BE2C (cell line): ENCODE measurements around the gene GTF2F1.

Experiments
- DNase-seq: peaks from one replicate; pipeline ENCODE4 v3.0.0-alpha.2; 2020
- H3K27me3 ChIP-seq: fragments of 250-450 bp; sonication (Bioruptor Pico); 2 replicates; pipeline ENCODE4 v1.5.1; 2020; ENCODE audit warnings: mild to moderate bottlenecking
- H3K36me3 ChIP-seq: fragments of 250-450 bp; sonication (Bioruptor Pico); 2 replicates; pipeline ENCODE4 v1.5.1; 2020; ENCODE audit warnings: mild to moderate bottlenecking
- H3K4me1 ChIP-seq: fragments of 250-450 bp; sonication (Bioruptor Pico); 2 replicates; pipeline ENCODE4 v1.5.1; 2020
- H3K4me3 ChIP-seq: 2 replicates; pipeline ENCODE4 v1.5.1; 2011; ENCODE audit warnings: low read depth, low read length
- H3K9me3 ChIP-seq: fragments of 250-450 bp; sonication (Bioruptor Pico); 2 replicates; pipeline ENCODE4 v1.5.1; 2020
- TF ChIP-seq, protein P1 (sequence below): IDR thresholded peaks from 2 replicates; pipeline ENCODE4 v1.5.1; 2012; ENCODE audit warnings: mild to moderate bottlenecking, low read depth, low read length

GTF2F1 gene

GRCh38 chr19:6387372-6387771 is 5.6 kb downstream of the GTF2F1 start:
- Histone ChIP-seq H3K4me3 (no peak overlapping the region), H3K9me3 (no peaks in the 10 kb centered on the region), H3K4me1 (peaks cover 3% of the 10 kb centered on the region; the same call in 1 of the 2 replicates), H3K36me3 (peaks cover 65% of the 10 kb centered on the region), H3K27me3 (no peaks in the 10 kb centered on the region)
- no peak for DNase-seq
- TF ChIP-seq, protein P1, sequence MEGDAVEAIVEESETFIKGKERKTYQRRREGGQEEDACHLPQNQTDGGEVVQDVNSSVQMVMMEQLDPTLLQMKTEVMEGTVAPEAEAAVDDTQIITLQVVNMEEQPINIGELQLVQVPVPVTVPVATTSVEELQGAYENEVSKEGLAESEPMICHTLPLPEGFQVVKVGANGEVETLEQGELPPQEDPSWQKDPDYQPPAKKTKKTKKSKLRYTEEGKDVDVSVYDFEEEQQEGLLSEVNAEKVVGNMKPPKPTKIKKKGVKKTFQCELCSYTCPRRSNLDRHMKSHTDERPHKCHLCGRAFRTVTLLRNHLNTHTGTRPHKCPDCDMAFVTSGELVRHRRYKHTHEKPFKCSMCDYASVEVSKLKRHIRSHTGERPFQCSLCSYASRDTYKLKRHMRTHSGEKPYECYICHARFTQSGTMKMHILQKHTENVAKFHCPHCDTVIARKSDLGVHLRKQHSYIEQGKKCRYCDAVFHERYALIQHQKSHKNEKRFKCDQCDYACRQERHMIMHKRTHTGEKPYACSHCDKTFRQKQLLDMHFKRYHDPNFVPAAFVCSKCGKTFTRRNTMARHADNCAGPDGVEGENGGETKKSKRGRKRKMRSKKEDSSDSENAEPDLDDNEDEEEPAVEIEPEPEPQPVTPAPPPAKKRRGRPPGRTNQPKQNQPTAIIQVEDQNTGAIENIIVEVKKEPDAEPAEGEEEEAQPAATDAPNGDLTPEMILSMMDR: no peak

- Histone ChIP-seq H3K4me3 (no peak overlapping the region), H3K9me3 (no peaks in the 10 kb centered on the region), H3K4me1 (no peaks in the 10 kb centered on the region), H3K27me3 (no peaks in the 10 kb centered on the region), H3K36me3 (peaks cover 83% of the 10 kb centered on the region)
- no peak for DNase-seq
- TF ChIP-seq, protein P1: no peak
Measured at GRCh38 chr19:6384381-6384780, 8.6 kb downstream of the GTF2F1 start.

GRCh38 chr19:6383188-6383587 is 9.8 kb downstream of the GTF2F1 start:
- Histone ChIP-seq H3K27me3 (no peaks in the 10 kb centered on the region), H3K4me1 (no peaks in the 10 kb centered on the region), H3K36me3 (peaks cover 80% of the 10 kb centered on the region), H3K4me3 (no peak overlapping the region), H3K9me3 (no peaks in the 10 kb centered on the region)
- TF ChIP-seq, protein P1: no peak
- no peak for DNase-seq

GRCh38 chr19:6381030-6381750 is 11.8 kb downstream of the GTF2F1 start:
- TF ChIP-seq, protein P1: no peak
- no peaks in the 10 kb centered on the region for H3K9me3 ChIP-seq
- no peaks in the 10 kb centered on the region for H3K4me1 ChIP-seq
- peaks cover 61% of the 10 kb centered on the region for H3K36me3 ChIP-seq
- DNase-seq: no peak
- H3K4me3 ChIP-seq: no peak overlapping the region
- no peaks in the 10 kb centered on the region for H3K27me3 ChIP-seq

DNA sequence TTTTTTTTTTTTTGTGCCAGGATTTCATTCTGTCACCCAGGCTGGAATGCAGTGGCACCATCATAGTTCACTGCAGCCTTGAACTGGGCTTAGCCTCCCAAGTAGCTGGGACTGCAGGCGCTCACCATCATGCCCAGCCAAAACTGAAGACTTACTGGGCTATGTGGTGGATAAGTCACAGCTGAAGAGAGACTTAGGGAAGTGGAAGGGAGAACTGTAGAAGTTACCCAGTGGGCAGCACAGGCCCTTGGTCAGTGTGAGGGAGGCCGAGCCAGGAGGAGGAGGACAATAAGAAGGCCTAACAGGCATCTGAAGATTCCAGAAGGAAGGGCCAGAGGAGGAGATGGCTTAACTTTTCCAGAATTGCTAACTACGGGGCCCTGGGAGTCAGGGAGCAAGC is 13.2 kb downstream of the GTF2F1 start:
- DNase-seq: no peak
- Histone ChIP-seq H3K27me3 (no peaks in the 10 kb centered on the region), H3K36me3 (peaks cover 51% of the 10 kb centered on the region), H3K9me3 (no peaks in the 10 kb centered on the region), H3K4me3 (no peak overlapping the region), H3K4me1 (no peaks in the 10 kb centered on the region)
- TF ChIP-seq, protein P1: no peak

DNA sequence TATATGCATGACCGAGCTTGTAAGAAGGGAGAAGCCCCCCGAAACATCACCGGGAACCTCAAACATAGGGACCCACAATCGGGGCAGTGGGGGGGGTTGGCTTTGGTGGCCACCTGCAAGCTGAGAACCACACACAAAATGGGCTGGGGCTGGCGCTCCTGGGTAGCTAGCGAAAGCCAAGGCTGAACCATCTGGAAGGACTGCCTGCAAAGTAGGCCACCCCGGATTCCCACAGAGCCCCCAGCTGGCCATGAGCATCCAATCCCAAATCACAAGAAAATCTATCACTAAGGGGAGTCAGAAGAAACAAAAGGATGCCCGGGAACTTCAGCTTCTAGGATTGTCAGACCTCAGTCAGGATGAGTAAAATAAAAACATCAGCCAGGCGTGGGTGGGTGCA is 14.5 kb downstream of the GTF2F1 start:
- Histone ChIP-seq H3K36me3 (peaks cover 43% of the 10 kb centered on the region), H3K27me3 (no peaks in the 10 kb centered on the region), H3K9me3 (no peaks in the 10 kb centered on the region), H3K4me3 (no peak overlapping the region), H3K4me1 (peaks cover 8% of the 10 kb centered on the region)
- TF ChIP-seq, protein P1: no peak
- no peak for DNase-seq
